HG02973 (cell line): ENCODE results near the gene TMUB2.
A peak's percentile ranks its signal among the peaks of the same experiment; 100 is the strongest.

Experiments used
- ATAC-seq: cut with Tn5 transposase; IDR thresholded peaks from one replicate; pipeline ENCODE4 v1.9.1; 2021; ENCODE audit warnings: moderate library complexity; ENCODE audit not compliant: unreplicated experiment

Gene TMUB2

DNA sequence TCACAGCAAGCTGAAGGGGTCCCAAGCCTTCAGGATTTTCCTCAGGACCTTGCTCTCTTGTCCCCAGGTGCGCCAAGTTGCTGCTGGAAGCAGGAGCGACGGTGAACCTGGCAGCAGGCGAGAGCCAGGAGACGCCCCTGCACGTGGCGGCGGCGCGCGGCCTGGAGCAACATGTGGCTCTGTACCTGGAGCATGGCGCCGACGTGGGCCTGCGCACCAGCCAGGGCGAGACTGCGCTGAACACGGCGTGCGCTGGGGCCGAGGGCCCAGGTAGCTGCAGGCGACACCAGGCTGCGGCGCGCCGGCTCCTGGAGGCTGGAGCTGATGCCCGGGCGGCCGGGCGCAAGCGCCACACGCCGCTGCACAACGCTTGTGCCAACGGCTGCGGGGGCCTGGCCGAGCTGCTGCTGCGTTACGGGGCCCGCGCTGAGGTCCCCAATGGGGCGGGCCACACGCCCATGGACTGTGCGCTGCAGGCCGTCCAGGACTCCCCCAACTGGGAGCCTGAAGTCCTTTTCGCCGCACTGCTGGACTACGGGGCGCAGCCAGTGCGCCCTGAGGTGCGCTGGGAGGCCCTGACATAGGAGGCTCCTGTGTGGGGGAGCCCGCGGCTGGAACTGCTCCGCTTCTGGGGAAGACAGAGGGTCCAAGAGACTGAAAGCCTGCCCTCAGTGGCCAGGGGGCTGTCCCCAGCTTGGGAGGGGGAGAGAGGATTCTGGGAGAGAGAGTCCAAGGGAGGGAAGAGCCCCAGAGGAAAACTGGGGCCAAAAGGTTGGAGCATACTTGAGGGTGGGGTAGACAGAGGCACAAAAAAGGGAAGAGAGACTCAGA, 9.9 kb upstream of the TMUB2 start:
- no peak for ATAC-seq

- no peak for ATAC-seq
These were observed 9.1 kb upstream of the TMUB2 start for GRCh38 chr17:44177640-44178039.

- ATAC-seq, result no peak
These were observed 8.6 kb upstream of the TMUB2 start for GRCh38 chr17:44178133-44178532.

DNA sequence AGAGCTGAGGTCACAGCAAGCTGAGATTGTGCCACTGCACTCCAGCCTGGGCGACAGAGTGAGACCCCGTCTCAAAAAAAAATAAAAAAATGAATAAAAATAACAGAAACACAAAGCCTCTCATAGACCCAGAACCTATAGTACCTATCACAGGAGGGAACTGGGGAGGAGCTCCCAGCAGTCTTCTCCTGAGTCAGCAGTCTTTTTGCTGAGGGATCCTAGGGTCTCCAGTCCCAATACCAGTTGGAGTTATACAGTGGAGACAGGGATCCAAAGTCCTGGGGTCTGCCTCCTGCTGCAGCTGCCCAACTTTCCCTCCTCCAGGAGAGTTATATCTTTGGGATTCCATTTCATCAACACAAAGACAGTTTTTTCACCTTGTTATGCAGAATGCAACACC, 3.7 kb upstream of the TMUB2 start:
- ATAC-seq, result no peak

DNA sequence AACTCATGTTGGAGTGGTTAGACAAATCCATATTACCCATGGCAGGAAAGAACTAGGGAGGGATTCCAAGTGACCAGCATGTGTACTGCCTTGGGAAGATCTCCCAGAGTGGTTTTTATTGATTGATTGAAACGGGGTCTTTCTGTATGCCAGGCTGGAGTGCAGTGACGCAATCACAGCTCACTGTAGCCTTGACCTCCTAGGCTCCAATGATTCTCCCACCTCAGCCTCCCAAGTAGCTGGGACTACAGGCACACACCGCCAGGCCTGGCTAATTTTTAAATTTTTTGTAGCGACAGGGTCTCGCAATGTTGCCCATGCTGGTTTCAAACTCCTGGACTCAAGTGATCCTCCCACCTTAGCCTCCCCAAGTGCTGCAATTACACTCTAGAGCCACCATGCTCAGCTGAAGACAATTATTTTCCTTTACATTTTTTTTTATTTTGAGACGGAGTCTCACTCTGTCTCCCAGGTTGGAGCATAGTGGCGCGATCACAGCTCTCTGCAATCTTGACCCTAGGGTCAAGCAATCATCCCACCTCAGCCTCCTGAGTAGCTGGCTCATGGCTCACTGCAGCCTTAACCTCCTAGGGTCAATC, 2.5 kb upstream of the TMUB2 start:
- ATAC-seq, result no peak

GRCh38 chr17:44187131-44187899, 543 bp downstream of the TMUB2 start:
- peak; percentile 25 for ATAC-seq

DNA sequence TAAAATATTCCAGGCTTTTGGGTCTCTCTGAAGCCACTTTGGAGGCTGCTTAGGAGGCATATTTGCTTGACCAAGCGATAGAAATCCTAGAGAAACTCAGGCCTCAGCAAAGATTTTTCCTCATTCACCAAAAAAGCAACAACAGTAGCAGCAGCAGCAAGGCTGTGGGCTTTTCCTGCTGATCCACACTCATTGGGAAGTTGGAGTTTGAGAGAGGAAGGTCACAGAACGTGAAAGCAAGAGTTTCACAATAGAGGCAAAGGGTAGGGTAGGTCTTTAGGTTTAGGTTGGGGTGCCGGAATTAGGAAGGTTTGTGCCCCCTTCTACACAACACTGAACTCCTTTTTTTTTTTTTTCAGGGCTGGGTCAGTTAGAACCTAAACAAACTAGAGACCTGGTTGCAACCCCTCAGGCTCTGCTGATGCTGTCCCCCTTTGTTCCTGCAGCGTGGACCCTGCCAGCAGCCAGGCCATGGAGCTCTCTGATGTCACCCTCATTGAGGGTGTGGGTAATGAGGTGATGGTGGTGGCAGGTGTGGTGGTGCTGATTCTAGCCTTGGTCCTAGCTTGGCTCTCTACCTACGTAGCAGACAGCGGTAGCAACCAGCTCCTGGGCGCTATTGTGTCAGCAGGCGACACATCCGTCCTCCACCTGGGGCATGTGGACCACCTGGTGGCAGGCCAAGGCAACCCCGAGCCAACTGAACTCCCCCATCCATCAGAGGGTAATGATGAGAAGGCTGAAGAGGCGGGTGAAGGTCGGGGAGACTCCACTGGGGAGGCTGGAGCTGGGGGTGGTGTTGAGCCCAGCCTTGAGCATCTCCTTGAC, 2.0 kb downstream of the TMUB2 start:
- no peak for ATAC-seq

GRCh38 chr17:44190481-44190880, 3.7 kb downstream of the TMUB2 start:
- ATAC-seq, result no peak

DNA sequence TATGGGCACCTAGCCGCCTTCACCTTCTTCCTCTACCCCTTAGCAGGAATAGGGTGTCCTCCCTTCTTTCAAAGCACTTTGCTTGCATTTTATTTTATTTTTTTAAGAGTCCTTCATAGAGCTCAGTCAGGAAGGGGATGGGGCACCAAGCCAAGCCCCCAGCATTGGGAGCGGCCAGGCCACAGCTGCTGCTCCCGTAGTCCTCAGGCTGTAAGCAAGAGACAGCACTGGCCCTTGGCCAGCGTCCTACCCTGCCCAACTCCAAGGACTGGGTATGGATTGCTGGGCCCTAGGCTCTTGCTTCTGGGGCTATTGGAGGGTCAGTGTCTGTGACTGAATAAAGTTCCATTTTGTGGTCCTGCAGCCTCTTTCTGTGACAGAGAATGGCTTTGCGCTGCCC, 4.6 kb downstream of the TMUB2 start:
- ATAC-seq, result no peak

DNA sequence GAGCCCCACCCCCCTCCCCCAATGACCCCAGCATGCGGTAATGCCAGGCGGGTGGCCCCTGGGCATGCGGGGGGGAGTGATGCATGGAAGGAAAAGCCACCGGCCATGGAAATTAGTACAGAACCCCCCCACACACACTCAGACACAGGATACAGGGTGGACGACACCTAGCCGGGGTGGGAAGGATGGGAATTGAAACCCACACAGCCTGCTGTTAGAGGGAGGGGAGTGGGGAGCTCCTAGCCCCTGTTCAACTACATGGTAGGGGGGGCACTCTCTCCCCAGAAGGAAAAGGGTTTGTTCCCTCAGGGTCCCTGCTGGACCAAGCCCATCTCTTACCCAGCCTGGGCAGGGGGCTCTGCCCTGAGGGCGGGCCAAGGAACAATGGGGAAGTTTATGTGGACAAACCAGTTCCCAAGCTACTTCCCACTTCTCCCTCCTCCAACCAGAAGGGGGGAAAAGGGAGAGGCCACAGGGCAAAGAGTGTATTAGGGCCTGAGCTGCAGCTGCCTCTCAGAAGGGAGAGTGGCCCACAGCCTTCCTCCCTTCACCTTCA, 5.2 kb downstream of the TMUB2 start:
- ATAC-seq, result no peak

GRCh38 chr17:44192750-44193149, 6.0 kb downstream of the TMUB2 start:
- no peak for ATAC-seq

DNA sequence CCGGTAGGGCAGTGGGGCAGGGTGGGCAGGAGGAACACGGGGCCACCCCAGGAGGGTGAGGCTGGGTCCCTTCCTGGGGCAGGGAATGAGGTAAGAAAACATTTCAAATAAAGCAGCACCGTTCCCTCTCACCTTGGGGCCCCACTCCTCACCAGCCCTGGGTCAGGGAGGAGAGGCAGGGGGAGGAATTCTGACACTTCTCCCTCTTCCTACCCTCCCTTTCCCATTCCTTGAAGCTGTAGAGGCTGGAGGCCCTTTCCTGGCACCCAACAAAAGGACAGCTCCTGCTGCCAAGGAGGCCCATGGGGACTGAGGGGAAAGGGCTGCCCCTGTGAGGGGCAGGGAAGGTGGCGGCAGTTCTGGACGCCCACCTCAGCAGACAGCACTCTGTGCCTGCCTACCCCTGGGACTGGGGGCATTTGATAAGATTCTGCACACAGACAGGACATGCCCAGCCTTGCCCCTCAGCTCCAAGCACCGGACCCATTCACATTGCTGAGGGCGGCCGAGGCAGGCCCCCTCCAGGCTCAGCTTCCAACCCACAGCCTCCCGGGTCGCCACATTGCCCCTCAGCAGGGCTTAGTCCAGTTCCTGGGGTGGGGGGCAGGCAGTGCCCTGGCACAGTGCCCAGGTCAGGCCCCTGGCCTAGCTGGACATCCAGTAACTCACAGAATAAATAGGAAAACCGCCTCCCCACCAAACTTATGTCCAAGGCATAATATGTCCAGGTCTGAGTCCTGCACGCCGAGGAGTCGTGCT, 6.7 kb downstream of the TMUB2 start:
- no peak for ATAC-seq

- ATAC-seq, result no peak
These were observed 10.3 kb downstream of the TMUB2 start for GRCh38 chr17:44197107-44197506.

DNA sequence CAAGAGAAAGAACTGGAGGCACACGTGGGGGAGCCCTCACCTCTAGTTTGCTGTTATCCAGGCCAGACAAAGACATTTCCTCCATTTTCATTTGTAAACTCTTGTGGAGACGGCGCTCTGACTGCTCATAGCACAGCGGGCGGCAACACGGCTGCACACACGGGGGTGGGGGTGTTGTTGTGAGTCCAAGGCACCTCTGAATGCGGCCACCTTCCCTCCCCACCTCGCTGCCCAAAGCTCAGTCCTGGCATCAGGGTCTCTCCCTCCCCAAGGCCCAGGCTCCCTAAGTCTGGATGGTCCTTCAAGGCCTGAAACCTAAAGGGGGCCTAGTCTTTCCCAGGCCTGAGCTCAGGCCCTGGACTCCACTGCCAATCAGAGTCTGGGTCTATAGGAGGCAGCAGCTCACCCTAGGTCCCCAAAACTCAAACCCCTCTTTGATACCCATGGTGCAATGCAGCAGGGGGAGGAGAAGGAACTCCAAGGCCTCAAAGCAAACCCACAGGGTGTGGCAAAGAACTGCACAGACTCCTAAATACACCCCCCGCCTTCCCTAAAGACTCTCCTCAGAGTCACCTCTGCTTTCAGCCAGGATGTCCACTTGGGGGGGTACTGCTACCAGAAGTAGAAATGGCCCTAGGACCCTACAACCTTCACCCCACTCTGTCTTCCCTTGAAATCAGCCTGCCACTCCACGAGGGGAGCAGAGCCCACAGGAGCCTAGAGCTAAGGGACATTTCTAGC, 11.4 kb downstream of the TMUB2 start:
- no peak for ATAC-seq

DNA sequence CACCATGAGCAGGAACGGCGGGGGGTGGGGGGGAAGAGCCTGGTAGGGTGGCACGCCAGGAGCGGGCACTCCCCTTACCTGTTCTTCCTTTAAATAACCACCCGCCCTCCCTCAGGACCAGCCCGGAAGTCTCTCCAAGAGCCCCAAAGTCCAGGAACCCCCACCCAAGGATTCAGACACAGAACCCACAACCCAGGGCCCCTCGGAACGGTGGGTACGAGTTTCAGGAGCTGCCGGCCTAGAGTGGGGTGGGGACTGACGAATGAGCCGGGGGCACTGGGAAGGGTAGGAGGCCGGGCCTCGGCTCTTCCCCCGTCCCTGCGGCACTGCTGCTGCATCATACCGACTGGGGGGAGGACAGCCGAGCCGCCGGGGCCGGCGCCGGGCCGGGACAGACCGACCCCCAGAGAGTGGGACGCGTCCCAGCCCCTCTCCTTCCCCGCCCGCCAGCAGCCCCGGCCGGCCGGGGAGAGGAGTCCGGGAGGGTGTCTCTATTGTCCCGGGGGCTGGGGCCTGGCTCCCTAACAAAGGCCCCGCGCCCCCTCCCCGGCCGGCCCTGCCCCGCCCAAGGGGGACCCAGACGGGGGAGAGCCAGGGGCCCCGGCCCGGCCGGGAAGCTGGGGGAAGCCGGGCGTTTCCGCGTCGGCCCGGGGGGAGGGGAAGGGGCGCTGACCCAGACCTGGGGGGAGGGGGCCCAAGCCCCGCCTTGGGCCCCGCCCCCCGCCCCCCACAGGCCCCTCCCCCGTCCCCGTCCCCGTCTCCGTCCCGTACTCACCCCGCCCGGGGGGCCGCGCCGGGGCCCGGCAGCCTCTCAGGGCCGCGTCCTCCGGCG, 12.2 kb downstream of the TMUB2 start:
- peak; percentile 20 for ATAC-seq

DNA sequence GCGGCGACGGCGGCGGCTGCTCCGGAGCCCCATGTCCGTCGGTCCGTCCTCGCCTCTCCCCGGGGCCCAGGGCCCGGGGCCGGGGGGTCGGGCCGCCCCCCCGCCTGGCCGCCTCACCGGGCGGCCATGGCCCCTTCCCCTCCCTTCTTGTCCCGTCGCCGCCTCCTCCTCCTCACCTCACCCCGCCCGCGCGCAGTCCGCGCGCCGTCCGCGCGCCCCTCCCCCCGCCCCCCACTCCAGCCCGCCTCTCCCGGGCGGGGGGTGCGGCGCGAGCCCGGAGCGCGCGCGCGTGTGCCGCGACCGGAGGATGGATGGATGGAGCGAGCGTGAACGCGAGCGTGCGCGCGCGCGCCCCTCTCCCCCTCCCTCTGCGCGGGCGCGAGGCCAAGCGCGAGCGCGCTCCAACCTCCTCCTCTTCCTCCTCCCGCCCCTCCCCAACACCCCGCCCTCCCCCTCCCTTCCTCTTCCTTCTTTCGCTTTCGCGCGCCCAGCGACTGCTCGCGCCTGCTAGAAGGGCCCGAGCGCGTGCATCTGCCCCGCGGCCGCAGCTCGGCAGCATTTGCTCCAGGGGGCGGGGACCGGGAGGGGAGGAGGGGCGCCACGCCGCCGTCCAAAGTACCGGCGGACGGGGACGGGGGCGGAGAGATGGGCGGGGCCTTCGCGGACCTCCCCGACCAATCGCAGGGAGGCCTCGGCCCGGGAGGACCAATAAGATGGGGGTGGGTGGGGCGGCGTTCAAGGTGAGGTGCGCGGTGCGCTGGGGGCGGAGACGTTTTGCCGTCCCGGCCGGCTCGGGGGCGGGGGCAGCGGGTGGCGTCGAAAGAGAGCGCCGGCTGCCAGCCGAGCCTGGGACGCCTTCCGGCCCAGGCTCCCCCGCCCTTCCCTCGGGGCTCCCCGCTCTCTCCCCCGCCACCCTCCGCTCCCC, 13.0 kb downstream of the TMUB2 start, which contains the start of gene ATXN7L3:
Gene ATXN7L3, minus strand, starts transcription at position 332 of the 925 bp plus-strand sequence. CDS start 1,814 bp downstream, outside the sequence.
- peak; percentile 59 for ATAC-seq

DNA sequence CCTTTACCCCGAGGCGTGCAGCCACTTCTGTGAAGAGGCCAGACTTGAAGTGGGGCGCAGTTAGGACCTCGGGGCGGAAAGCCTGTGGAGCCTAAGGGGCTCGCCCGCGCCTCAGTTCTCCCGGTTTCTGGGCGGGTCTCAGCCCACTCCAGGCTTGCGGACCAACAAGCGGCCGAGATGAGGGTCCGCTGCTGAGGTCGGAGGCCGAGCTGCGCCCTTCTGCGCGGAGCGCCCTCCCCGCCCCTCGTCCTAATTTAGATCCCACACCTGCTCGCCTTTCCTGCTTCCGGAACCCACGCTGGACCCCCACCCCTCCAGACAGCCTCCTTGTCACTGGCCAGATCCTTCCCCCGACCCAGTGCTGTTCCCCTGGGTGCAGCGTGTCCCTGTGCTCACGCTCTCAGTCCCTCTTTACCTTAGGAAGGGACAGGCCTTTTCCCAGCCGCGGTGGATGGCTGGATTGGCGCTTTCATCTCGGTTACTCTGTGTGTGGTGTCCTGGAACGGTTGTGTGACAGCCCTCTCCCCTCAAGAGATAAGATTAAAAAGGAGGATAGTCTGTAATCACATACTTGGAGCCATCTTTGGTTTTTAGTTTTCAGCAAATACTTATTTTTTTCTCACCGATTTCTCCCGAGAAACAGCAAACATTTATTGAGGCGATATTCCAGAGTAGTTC, 13.8 kb downstream of the TMUB2 start:
- no peak for ATAC-seq
